PC-3 (cell line): ENCODE data around the gene TIMP2. TPM values are rescaled to one million over a fixed set of nuclear protein-coding genes. Genes with fewer than 3 reads are reported as not detected.

Experiments
- ATAC-seq: fragments of 200-7000 bp; cut with Tn5 transposase; 2 replicates; pipeline ENCODE4 v1.9.1; 2020; ENCODE audit warnings: mild to moderate bottlenecking, moderate library complexity
- BruUV-seq: library from RNA; stranded (reverse); fragments of 400-500 nt; replicated peaks from 2 replicates; lab custom pipeline; 2021; lab: Mats Ljungman, UMichigan
- CTCF ChIA-PET: fragments of 300-600 bp; sonication (Branson Sonifier 250); formaldehyde crosslinking; loops from one replicate; lab custom pipeline; 2022; ENCODE audit warnings: antibody characterized with exemption; lab: Charles Lee
- POLR2A ChIA-PET: fragments of 300-600 bp; sonication (Branson Sonifier 250); formaldehyde crosslinking; loops from one replicate; lab custom pipeline; 2022; ENCODE audit warnings: antibody characterized with exemption; ENCODE audit not compliant: unreplicated experiment; lab: Charles Lee
- DNase-seq: peaks from one replicate; pipeline ENCODE4 v3.0.0-alpha.2; 2015
- H2AFZ ChIP-seq: fragments of 300-600 bp; sonication (generic); 2 replicates; pipeline ENCODE4 v1.6.0; 2016; ENCODE audit warnings: antibody characterized with exemption, low read length
- H3F3A ChIP-seq: fragments of 300-600 bp; sonication (generic); one replicate; pipeline ENCODE4 v1.6.0; 2017; ENCODE audit warnings: antibody characterized with exemption, low read length, control low read depth, mild to moderate bottlenecking; ENCODE audit not compliant: unreplicated experiment
- H3K27ac ChIP-seq: fragments of 300-600 bp; sonication (generic); 2 replicates; pipeline ENCODE4 v1.5.1; 2016; ENCODE audit warnings: mild to moderate bottlenecking, low read length
- H3K27me3 ChIP-seq: fragments of 300-600 bp; sonication (generic); 2 replicates; pipeline ENCODE4 v1.6.1; 2016; ENCODE audit warnings: low read length, mixed read lengths
- H3K36me3 ChIP-seq: fragments of 300-600 bp; sonication (generic); 2 replicates; pipeline ENCODE4 v1.6.1; 2016; ENCODE audit warnings: low read depth, mixed run types, low read length, mixed read lengths
- H3K4me1 ChIP-seq: fragments of 300-600 bp; sonication (generic); 2 replicates; pipeline ENCODE4 v1.5.1; 2016; ENCODE audit warnings: low read length; ENCODE audit not compliant: insufficient read depth
- H3K4me2 ChIP-seq: fragments of 300-600 bp; sonication (generic); 2 replicates; pipeline ENCODE4 v1.6.0; 2016; ENCODE audit warnings: low read length
- H3K4me3 ChIP-seq: fragments of 300-600 bp; sonication (generic); 2 replicates; pipeline ENCODE4 v1.5.1; 2016; ENCODE audit warnings: mild to moderate bottlenecking, low read length, mixed read lengths
- H3K79me2 ChIP-seq: fragments of 300-600 bp; sonication (generic); 2 replicates; pipeline ENCODE4 v1.6.1; 2017; ENCODE audit warnings: low read length, mixed read lengths
- H3K9ac ChIP-seq: fragments of 300-600 bp; sonication (generic); 2 replicates; pipeline ENCODE4 v1.6.0; 2016; ENCODE audit warnings: mild to moderate bottlenecking, low read length
- H3K9me2 ChIP-seq: fragments of 300-600 bp; sonication (generic); replicated peaks from 2 replicates; pipeline ENCODE4 v1.6.1; 2016; ENCODE audit warnings: mixed run types, low read length, mixed read lengths
- H3K9me3 ChIP-seq: fragments of 300-600 bp; sonication (generic); 2 replicates; pipeline ENCODE4 v1.6.1; 2016; ENCODE audit warnings: low read length, mixed read lengths
- H4K20me1 ChIP-seq: fragments of 300-600 bp; sonication (generic); 2 replicates; pipeline ENCODE4 v1.6.1; 2016; ENCODE audit warnings: low read length, mixed read lengths
- EZH2 ChIP-seq: fragments of 300-600 bp; sonication (generic); IDR thresholded peaks from one replicate; pipeline ENCODE4 v1.6.1; 2017; ENCODE audit warnings: antibody characterized with exemption, mild to moderate bottlenecking, low read length; ENCODE audit not compliant: unreplicated experiment
- EZH2phosphoT487 ChIP-seq: fragments of 300-600 bp; sonication (generic); IDR thresholded peaks from 2 replicates; pipeline ENCODE4 v1.6.1; 2018; ENCODE audit warnings: mild to moderate bottlenecking, antibody characterized with exemption, low read length, borderline replicate concordance
- intact Hi-C: fragments of 100-400 bp; cut with micrococcal nuclease; formaldehyde crosslinking; loops from 2 replicates; pipeline ENCODE4 v1.9.0; 2023
- total RNA-seq: library from RNA; depleted of rRNA; stranded (reverse); fragments of >200 nt; gene quantifications from 2 replicates; pipeline ENCODE4 v1.2.3, GENCODE V29; 2014
- TF ChIP-seq, protein P1 (sequence below): fragments of 300-600 bp; sonication (generic); conservative IDR thresholded peaks from 2 replicates; pipeline ENCODE4 v1.5.1; 2017; ENCODE audit warnings: antibody characterized with exemption, low read depth, mild to moderate bottlenecking, low read length

TIMP2 gene
- total RNA-seq, 1 experiment from 2014 or later: 60.1 TPM

DNA sequence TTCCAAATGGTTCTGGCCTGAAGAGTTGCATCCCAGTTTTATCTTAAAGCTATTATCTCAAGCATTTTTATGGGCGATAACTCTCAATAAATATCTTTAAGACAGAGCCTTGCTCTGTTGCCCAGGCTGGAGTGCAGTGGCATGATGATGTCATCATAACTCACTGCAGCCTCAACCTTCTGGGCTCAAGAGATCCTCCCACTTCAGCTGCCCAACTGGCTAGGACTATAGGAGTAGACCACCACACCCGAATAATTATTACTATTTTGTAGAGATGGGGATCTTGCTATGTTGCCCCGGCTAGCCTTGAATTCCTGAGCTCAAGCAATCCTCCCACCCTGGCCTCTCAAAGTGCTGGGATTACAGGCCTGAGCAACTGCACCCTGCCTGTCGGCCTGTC, 117.0 kb downstream of the TIMP2 start:
- POLR2A ChIA-PET: interaction anchor here (0.7 kb wide), 1 partner anchor 71 kb away, joined by 5 read pairs; no protein-coding TSS in a partner anchor
- H3K36me3 ChIP-seq: peaks cover 84% of the 10 kb centered on the region

DNA sequence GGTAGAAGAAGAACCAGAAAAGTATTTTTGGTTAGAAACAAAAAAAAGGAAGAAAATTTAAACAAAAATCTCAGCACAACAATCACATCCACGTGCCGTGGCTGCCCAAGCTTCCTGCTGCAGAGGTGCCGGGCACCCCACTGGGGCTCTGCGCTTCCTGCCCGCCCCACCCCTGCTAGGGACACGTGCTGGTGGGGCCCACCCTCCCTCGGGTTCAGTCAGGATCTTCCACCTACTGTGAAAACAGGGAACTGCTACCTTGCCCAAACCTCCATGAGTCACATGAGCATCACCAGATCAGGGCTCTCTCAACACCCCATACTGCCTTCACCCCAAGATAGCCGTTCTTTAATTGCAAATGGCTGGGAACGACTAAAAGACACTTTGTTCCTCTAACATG, 118.7 kb downstream of the TIMP2 start:
- DNase-seq (peak; percentile 20), ATAC-seq (no peak)
- ChIA-PET CTCF (no interaction called here), POLR2A (no interaction called here)
- no peaks in the 10 kb centered on the region for H3K9me3 ChIP-seq
- no peaks in the 10 kb centered on the region for H3K4me1 ChIP-seq
- TF ChIP-seq EZH2: no peak
- TF ChIP-seq, protein P1, sequence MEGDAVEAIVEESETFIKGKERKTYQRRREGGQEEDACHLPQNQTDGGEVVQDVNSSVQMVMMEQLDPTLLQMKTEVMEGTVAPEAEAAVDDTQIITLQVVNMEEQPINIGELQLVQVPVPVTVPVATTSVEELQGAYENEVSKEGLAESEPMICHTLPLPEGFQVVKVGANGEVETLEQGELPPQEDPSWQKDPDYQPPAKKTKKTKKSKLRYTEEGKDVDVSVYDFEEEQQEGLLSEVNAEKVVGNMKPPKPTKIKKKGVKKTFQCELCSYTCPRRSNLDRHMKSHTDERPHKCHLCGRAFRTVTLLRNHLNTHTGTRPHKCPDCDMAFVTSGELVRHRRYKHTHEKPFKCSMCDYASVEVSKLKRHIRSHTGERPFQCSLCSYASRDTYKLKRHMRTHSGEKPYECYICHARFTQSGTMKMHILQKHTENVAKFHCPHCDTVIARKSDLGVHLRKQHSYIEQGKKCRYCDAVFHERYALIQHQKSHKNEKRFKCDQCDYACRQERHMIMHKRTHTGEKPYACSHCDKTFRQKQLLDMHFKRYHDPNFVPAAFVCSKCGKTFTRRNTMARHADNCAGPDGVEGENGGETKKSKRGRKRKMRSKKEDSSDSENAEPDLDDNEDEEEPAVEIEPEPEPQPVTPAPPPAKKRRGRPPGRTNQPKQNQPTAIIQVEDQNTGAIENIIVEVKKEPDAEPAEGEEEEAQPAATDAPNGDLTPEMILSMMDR: no peak
- TF ChIP-seq EZH2phosphoT487: no peak
- no TSS peak for BruUV-seq
- H3K9ac ChIP-seq: no peak overlapping the region
- no peak overlapping the region for H2AFZ ChIP-seq
- H3K9me2 ChIP-seq: no peaks in the 10 kb centered on the region
- intact Hi-C loops: no loop called here
- no peak overlapping the region for H3K27ac ChIP-seq
- H3K27me3 ChIP-seq: no peaks in the 10 kb centered on the region
- no peaks in the 10 kb centered on the region for H3K79me2 ChIP-seq
- H3K4me3 ChIP-seq: no peak overlapping the region
- 0 out of 2 replicates have a peak, but pooled peaks cover 3% of the 10 kb centered on the region for H4K20me1 ChIP-seq
- H3F3A ChIP-seq: no peaks in the 10 kb centered on the region
- no peak overlapping the region for H3K4me2 ChIP-seq
- H3K36me3 ChIP-seq: peaks cover 83% of the 10 kb centered on the region

More for the DNA sequence above, 117.0 kb downstream of the TIMP2 start:
- TF ChIP-seq, protein P1: no peak
- no peak for TF ChIP-seq EZH2
- no peak for TF ChIP-seq EZH2phosphoT487
- Histone ChIP-seq H3K9ac (no peak overlapping the region), H3K27me3 (no peaks in the 10 kb centered on the region), H2AFZ (no peak overlapping the region), H3F3A (no peaks in the 10 kb centered on the region), H3K4me1 (no peaks in the 10 kb centered on the region), H3K27ac (no peak overlapping the region), H3K9me3 (no peaks in the 10 kb centered on the region), H3K9me2 (no peaks in the 10 kb centered on the region), H3K79me2 (no peaks in the 10 kb centered on the region), H3K4me3 (no peak overlapping the region), H4K20me1 (no peaks in the 10 kb centered on the region), H3K4me2 (no peak overlapping the region)
- ATAC-seq: peak; percentile 79
- no TSS peak for BruUV-seq
- CTCF ChIA-PET: interaction anchor here (0.5 kb wide), 1 partner anchor 255 kb away, joined by 5 read pairs; no protein-coding TSS in a partner anchor
- DNase-seq: peak; percentile 54
- intact Hi-C loops: no loop called here

DNA sequence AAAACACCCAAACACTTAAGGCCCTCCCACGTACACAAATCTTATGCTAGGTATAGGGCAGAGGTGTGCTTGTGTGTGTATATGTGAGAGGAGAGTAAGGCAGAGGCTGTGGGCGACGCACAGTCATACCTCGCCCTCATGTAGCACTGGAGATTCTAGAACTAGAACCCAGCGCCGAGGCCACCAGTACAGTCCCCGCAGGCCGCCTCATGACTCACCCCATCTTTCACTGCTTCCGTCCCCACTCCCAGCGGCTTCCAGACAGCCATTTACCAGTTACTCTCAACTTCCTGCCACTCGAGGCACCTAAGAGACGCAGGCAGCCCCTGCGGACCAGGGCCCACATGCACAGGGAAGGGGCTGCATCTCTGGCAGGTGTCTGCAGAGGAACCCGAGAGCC, 119.9 kb downstream of the TIMP2 start:
- H3K4me2 ChIP-seq: no peak overlapping the region
- TF ChIP-seq EZH2phosphoT487 (no peak), EZH2 (no peak)
- TF ChIP-seq, protein P1: no peak
- H3K9me2 ChIP-seq: no peaks in the 10 kb centered on the region
- ATAC-seq (no peak), DNase-seq (no peak)
- H3K9ac ChIP-seq: no peak overlapping the region
- H3K27ac ChIP-seq: no peak overlapping the region
- peaks cover 77% of the 10 kb centered on the region for H3K36me3 ChIP-seq
- no peaks in the 10 kb centered on the region for H3K27me3 ChIP-seq
- H3K4me3 ChIP-seq: no peak overlapping the region
- no peaks in the 10 kb centered on the region for H3K9me3 ChIP-seq
- H3F3A ChIP-seq: no peaks in the 10 kb centered on the region
- 0 out of 2 replicates have a peak, but pooled peaks cover 5% of the 10 kb centered on the region for H4K20me1 ChIP-seq
- intact Hi-C loops: no loop called here
- no peaks in the 10 kb centered on the region for H3K79me2 ChIP-seq
- H2AFZ ChIP-seq: no peak overlapping the region
- H3K4me1 ChIP-seq: no peaks in the 10 kb centered on the region
- no TSS peak for BruUV-seq
- ChIA-PET POLR2A (no interaction called here), CTCF (no interaction called here)
